ENCODE results near the gene ST3GAL5. TPM values are rescaled to one million over a fixed set of nuclear protein-coding genes. Genes with fewer than 3 reads are reported as not detected.

The ST3GAL5 gene
- polyA plus RNA-seq, 1 experiment: 16.0 TPM

- CTCF ChIA-PET: interaction anchor here (1.1 to 1.7 kb wide), 3 partner anchors 10 to 33 kb away, joined by 3 to 7 read pairs (median 4); no protein-coding TSS in a partner anchor
Observed at GRCh38 chr2:85922199-85922598, 33.4 kb upstream of the ST3GAL5 start.

GRCh38 chr2:85921659-85922058 lies 32.9 kb upstream of the ST3GAL5 start:
- ChIA-PET CTCF (interaction anchor here (0.6 to 1.7 kb wide), 4 partner anchors 10 to 156 kb away, joined by 3 to 7 read pairs (median 4); no protein-coding TSS in a partner anchor), POLR2A (no interaction called here)
- no peaks in the 10 kb centered on the region for H3K36me3 ChIP-seq (ENCODE audit: control insufficient read depth, insufficient read depth, low read length)
- no peak for DNase-seq (ENCODE audit: low read depth)
- H3K4me3 ChIP-seq (ENCODE audit: low read depth, low read length): no peak overlapping the region
- no peak for TF ChIP-seq CTCF (IDR thresholded peaks at IDR 0.05; ENCODE audit: insufficient read depth, low read depth, low read length)
- no peaks in the 10 kb centered on the region for H3K27me3 ChIP-seq (ENCODE audit: control insufficient read depth, insufficient read depth, low read length)

More at GRCh38 chr2:85922199-85922598, 33.4 kb upstream of the ST3GAL5 start:
- Histone ChIP-seq H3K36me3 (ENCODE audit: control insufficient read depth, insufficient read depth, low read length) (no peaks in the 10 kb centered on the region), H3K4me3 (ENCODE audit: low read depth, low read length) (no peak overlapping the region), H3K27me3 (ENCODE audit: control insufficient read depth, insufficient read depth, low read length) (no peaks in the 10 kb centered on the region)
- POLR2A ChIA-PET: no interaction called here
- no peak for TF ChIP-seq CTCF (IDR thresholded peaks at IDR 0.05; ENCODE audit: insufficient read depth, low read depth, low read length)
- no peak for DNase-seq (ENCODE audit: low read depth)

- TF ChIP-seq CTCF (IDR thresholded peaks at IDR 0.05; ENCODE audit: insufficient read depth, low read depth, low read length): no peak
- CTCF ChIA-PET: interaction anchor here (0.6 to 1.7 kb wide), 4 partner anchors 11 to 156 kb away, joined by 4 to 7 read pairs (median 6); no protein-coding TSS in a partner anchor
Observed at GRCh38 chr2:85920810-85921545, 32.2 kb upstream of the ST3GAL5 start.

GRCh38 chr2:85917887-85918795 lies 29.4 kb upstream of the ST3GAL5 start:
- DNase-seq (ENCODE audit: low read depth): no peak
- no peak overlapping the region for H3K4me3 ChIP-seq (ENCODE audit: low read depth, low read length)
- ChIA-PET POLR2A (no interaction called here), CTCF (interaction anchor here (0.9 kb wide), 1 partner anchor 29 kb away, joined by 6 read pairs; the partner anchor contains the start of gene ST3GAL5)
- H3K36me3 ChIP-seq (ENCODE audit: control insufficient read depth, insufficient read depth, low read length): no peaks in the 10 kb centered on the region
- TF ChIP-seq CTCF (IDR thresholded peaks at IDR 0.05; ENCODE audit: insufficient read depth, low read depth, low read length): no peak
- H3K27me3 ChIP-seq (ENCODE audit: control insufficient read depth, insufficient read depth, low read length): no peaks in the 10 kb centered on the region

More at GRCh38 chr2:85920810-85921545, 32.2 kb upstream of the ST3GAL5 start:
- H3K36me3 ChIP-seq (ENCODE audit: control insufficient read depth, insufficient read depth, low read length): no peaks in the 10 kb centered on the region
- no peak overlapping the region for H3K4me3 ChIP-seq (ENCODE audit: low read depth, low read length)
- DNase-seq (ENCODE audit: low read depth): no peak
- POLR2A ChIA-PET: no interaction called here
- H3K27me3 ChIP-seq (ENCODE audit: control insufficient read depth, insufficient read depth, low read length): no peaks in the 10 kb centered on the region

Measured in BJ (cell line).